Neural crest cell (in vitro differentiated cells): ENCODE measurements around the gene NCAPD2. TPM values are rescaled to one million over a fixed set of nuclear protein-coding genes. Genes with fewer than 3 reads are reported as not detected.

Source experiments
- DNase-seq: peaks from one replicate; pipeline ENCODE4 v3.0.0; 2021; ENCODE audit warnings: low read depth, mixed read lengths, low spot score
- H3K27ac Mint-ChIP-seq: one replicate; pipeline ENCODE4 v1.8.0; 2021; ENCODE audit warnings: mild to moderate bottlenecking, mixed read lengths; ENCODE audit not compliant: unreplicated experiment
- H3K27me3 Mint-ChIP-seq: 2 replicates; pipeline ENCODE4 v1.8.0; 2021; ENCODE audit warnings: low read depth, mild to moderate bottlenecking, mixed read lengths
- H3K36me3 Mint-ChIP-seq: 2 replicates; pipeline ENCODE4 v1.8.0; 2021; ENCODE audit warnings: low read depth, mild to moderate bottlenecking, mixed read lengths
- H3K4me1 Mint-ChIP-seq: 2 replicates; pipeline ENCODE4 v1.8.0; 2021; ENCODE audit warnings: mixed read lengths
- H3K4me3 Mint-ChIP-seq: one replicate; pipeline ENCODE4 v1.8.0; 2021; ENCODE audit warnings: mild to moderate bottlenecking, mixed read lengths
- H3K9me3 Mint-ChIP-seq: 2 replicates; pipeline ENCODE4 v1.8.0; 2021; ENCODE audit warnings: mixed read lengths
- CTCF ChIP-seq: fragments of 200-600 bp; sonication (generic); conservative IDR thresholded peaks from 2 replicates; pipeline ENCODE4 v1.5.0; 2021; ENCODE audit warnings: antibody characterized with exemption, mild to moderate bottlenecking
- total RNA-seq: library from RNA; stranded (reverse); gene quantifications from 2 replicates; pipeline ENCODE4 v1.2.1, GENCODE V29; 2021

Gene NCAPD2
- total RNA-seq, 1 donor from 2014 or later: 133 TPM

DNA sequence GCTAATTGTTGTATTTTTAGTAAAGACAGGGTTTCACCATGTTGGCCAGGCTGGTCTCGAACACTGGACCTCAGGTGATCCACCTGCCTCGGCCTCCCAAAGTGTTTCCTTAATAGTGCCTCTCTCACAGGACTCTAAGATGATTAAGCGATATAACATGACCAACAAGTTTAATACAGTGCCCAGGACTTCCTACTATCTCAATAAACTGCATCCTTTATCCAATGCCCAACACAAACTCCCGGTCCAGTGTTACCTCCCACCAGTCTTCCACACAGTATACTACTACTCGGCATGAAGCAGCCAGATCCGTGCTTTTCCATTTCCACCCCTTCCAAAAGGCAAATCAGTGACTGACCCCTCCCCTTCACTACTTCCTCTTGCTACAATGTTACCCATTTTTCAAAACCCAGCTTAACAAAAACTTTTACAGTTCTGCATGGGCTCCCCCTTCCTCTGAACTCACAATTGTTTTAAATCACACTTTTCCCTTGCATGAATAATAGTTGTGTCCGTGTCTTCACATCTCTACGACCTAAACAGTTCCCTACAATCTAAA is 73.3 kb downstream of the NCAPD2 start:
- peaks cover 2% of the 10 kb centered on the region for H3K27me3 Mint-ChIP-seq
- H3K4me1 Mint-ChIP-seq: peaks cover 31% of the 10 kb centered on the region
- no peak for TF ChIP-seq CTCF
- H3K9me3 Mint-ChIP-seq: no peaks in the 10 kb centered on the region
- peaks cover 35% of the 10 kb centered on the region for H3K36me3 Mint-ChIP-seq
- H3K27ac Mint-ChIP-seq: peak overlapping the region; percentile 6
- no peak for DNase-seq
- peak overlapping the region; percentile 99 for H3K4me3 Mint-ChIP-seq

- TF ChIP-seq CTCF: no peak
- peaks cover 26% of the 10 kb centered on the region for H3K4me1 Mint-ChIP-seq
- H3K36me3 Mint-ChIP-seq: peaks cover 34% of the 10 kb centered on the region
- H3K4me3 Mint-ChIP-seq: peak overlapping the region; percentile 99
- H3K27me3 Mint-ChIP-seq: peaks cover 2% of the 10 kb centered on the region
- no peak overlapping the region for H3K27ac Mint-ChIP-seq
- H3K9me3 Mint-ChIP-seq: no peaks in the 10 kb centered on the region
- no peak for DNase-seq
These were observed 75.4 kb downstream of the NCAPD2 start for GRCh38 chr12:6569312-6569711.

GRCh38 chr12:6569786-6570185 is 75.9 kb downstream of the NCAPD2 start:
- Mint-ChIP-seq H3K4me1 (peaks cover 26% of the 10 kb centered on the region), H3K36me3 (peaks cover 34% of the 10 kb centered on the region), H3K27ac (no peak overlapping the region), H3K4me3 (peak overlapping the region; percentile 99), H3K9me3 (no peaks in the 10 kb centered on the region), H3K27me3 (peaks cover 2% of the 10 kb centered on the region)
- no peak for DNase-seq
- TF ChIP-seq CTCF: no peak

DNA sequence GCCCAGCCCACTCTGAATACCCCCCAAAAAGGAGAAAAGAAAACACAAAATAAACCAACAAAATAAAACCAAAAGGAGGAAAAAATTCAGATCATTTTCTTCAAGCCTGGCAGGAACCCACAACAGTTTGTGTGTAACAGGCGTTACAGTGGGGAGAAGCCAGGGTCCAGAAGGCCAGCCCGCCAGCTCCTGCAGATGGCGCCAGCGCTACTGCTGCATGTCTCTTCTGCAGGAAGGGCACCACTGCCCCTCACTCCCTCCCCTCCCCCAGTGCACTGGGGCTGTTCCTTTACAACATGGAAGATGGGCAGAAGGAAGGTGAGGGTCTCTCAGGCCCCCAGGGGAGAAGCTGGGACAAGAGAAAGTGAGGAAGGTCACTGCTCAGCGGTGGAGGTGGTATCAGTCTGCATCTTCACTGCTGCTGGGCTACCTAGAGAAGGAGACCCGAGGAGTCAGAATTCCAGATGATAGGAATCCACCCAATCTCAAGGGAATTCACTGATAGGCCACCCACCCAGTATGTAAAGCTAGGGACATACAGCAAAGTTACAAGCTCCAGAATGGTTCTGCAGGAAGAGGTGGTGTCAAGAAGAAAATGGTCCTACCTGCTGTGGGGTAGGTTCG is 76.5 kb downstream of the NCAPD2 start:
- Mint-ChIP-seq H3K27me3 (peaks cover 2% of the 10 kb centered on the region), H3K9me3 (no peaks in the 10 kb centered on the region), H3K4me1 (peaks cover 26% of the 10 kb centered on the region), H3K36me3 (peaks cover 35% of the 10 kb centered on the region), H3K27ac (no peak overlapping the region), H3K4me3 (peak overlapping the region; percentile 99)
- TF ChIP-seq CTCF: peak; percentile 69
- DNase-seq: peak; percentile 61

DNA sequence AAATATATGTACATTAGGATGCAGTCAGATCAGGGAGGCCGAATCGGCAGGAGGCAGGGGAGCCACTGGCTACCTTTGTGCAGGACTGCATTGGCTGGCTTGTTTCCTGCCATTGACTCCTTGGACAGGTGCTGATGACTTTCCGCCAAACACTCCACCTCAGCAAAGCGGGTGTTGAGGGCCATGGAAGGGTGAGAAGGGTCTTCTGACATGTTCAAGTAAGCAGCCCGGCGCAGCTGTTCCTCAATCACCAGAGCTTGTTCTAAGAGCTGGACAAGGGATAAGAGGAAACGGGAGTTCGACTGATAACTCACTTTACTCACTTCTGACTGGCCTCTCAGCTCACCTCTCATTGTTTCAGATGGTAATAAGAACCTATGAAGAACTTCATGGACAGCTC is 79.1 kb downstream of the NCAPD2 start:
- DNase-seq: no peak
- no peak for TF ChIP-seq CTCF
- H3K36me3 Mint-ChIP-seq: peaks cover 42% of the 10 kb centered on the region
- H3K4me1 Mint-ChIP-seq: peaks cover 12% of the 10 kb centered on the region
- peak overlapping the region; percentile 10 for H3K4me3 Mint-ChIP-seq
- peaks cover 2% of the 10 kb centered on the region for H3K27me3 Mint-ChIP-seq
- H3K9me3 Mint-ChIP-seq: no peaks in the 10 kb centered on the region
- H3K27ac Mint-ChIP-seq: no peak overlapping the region
